Fibroblast of lung (primary cell): ENCODE measurements around the gene TMPRSS11F. TPM values are rescaled to one million over a fixed set of nuclear protein-coding genes. Genes with fewer than 3 reads are reported as not detected.

Experiments used
- DNase-seq, 2 donors: peaks; one replicate each; pipeline versions ENCODE4 v3.0.0 to v3.0.0-alpha.2; 2010; ENCODE audit warnings: low read depth in 2 of 2
- H2AFZ ChIP-seq: 2 replicates; pipeline ENCODE4 v1.5.1; 2012; ENCODE audit warnings: low read length, control low read depth, inconsistent platforms
- H3K27ac ChIP-seq: 2 replicates; pipeline ENCODE4 v1.5.1; 2011; ENCODE audit warnings: low read length, control low read depth; ENCODE audit not compliant: insufficient read depth
- H3K27me3 ChIP-seq: 2 replicates; pipeline ENCODE4 v1.5.1; 2011; ENCODE audit warnings: mild to moderate bottlenecking, low read length; ENCODE audit not compliant: control insufficient read depth, insufficient read depth
- H3K36me3 ChIP-seq: 2 replicates; pipeline ENCODE4 v1.5.1; 2011; ENCODE audit warnings: low read length; ENCODE audit not compliant: control insufficient read depth, insufficient read depth
- H3K4me1 ChIP-seq: 2 replicates; pipeline ENCODE4 v1.5.1; 2011; ENCODE audit warnings: low read length; ENCODE audit not compliant: control insufficient read depth, insufficient read depth; ENCODE audit errors: extremely low read depth
- H3K4me2 ChIP-seq: 2 replicates; pipeline ENCODE4 v1.5.1; 2011; ENCODE audit warnings: low read length, control low read depth; ENCODE audit not compliant: insufficient read depth; ENCODE audit errors: extremely low read depth
- H3K4me3 ChIP-seq, 4 experiments: fragments of 200-600 bp in 1 of 4; sonication (generic) in 1 of 4; replicated peaks in 1 of 4; 2 replicates each; pipeline ENCODE4 v1.5.1; 2011 to 2016; ENCODE audit warnings: low read length in 4 of 4, low read depth in 3 of 4, mild to moderate bottlenecking in 3 of 4, control low read depth in 2 of 4, inconsistent platforms in 1 of 4, mixed read lengths in 1 of 4; ENCODE audit not compliant: insufficient read depth in 1 of 4; ENCODE audit errors: control extremely low read depth in 1 of 4
- H3K79me2 ChIP-seq: 2 replicates; pipeline ENCODE4 v1.5.1; 2012; ENCODE audit warnings: mild to moderate bottlenecking, low read length, inconsistent platforms; ENCODE audit not compliant: control insufficient read depth, insufficient read depth
- H3K9ac ChIP-seq: 2 replicates; pipeline ENCODE4 v1.5.1; 2011; ENCODE audit warnings: mild to moderate bottlenecking, low read length, control low read depth; ENCODE audit not compliant: insufficient read depth
- H3K9me3 ChIP-seq: 2 replicates; pipeline ENCODE4 v1.5.1; 2012; ENCODE audit warnings: low read depth, low read length; ENCODE audit not compliant: control insufficient read depth, insufficient read depth
- H4K20me1 ChIP-seq: 2 replicates; pipeline ENCODE4 v1.5.1; 2011; ENCODE audit warnings: low read length; ENCODE audit not compliant: control insufficient read depth, insufficient read depth; ENCODE audit errors: extremely low read depth
- CTCF ChIP-seq, 2 donors: IDR thresholded peaks in 1 of 2; conservative IDR thresholded peaks in 1 of 2; 1 replicate in 1 of 2; 2 replicates in 1 of 2; pipeline ENCODE4 v1.5.1; 2011 to 2012; ENCODE audit warnings: low read length in 2 of 2, control low read depth in 1 of 2, inconsistent platforms in 1 of 2, low read depth in 1 of 2, mild to moderate bottlenecking in 1 of 2
- EZH2 ChIP-seq: IDR thresholded peaks from 2 replicates; pipeline ENCODE4 v1.5.1; 2012; ENCODE audit warnings: low read length, control low read depth, mild to moderate bottlenecking; ENCODE audit errors: missing control alignments
- polyA plus RNA-seq, 2 donors: library from polyadenylated mRNA; depleted of rRNA in 1 of 2; stranded (reverse) in 1 of 2; unstranded in 1 of 2; fragments of >200 nt; gene quantifications; 2 replicates each; pipeline ENCODE4 v1.2.1, GENCODE V29; 2011 to 2012; ENCODE audit warnings: missing spikeins in 1 of 2
- total RNA-seq: library from RNA; depleted of rRNA; stranded (reverse); fragments of >200 nt; gene quantifications from 2 replicates; pipeline ENCODE4 v1.2.1, GENCODE V29; 2014

The TMPRSS11F gene
- total and polyA plus RNA-seq, 2 donors (not counting 1 experiment from before 2014, with no cell fraction given): not detected

- H3K9ac ChIP-seq: no peak overlapping the region
- no peaks in the 10 kb centered on the region for H3K4me1 ChIP-seq
- no peaks in the 10 kb centered on the region for H3K36me3 ChIP-seq
- H3K4me3 ChIP-seq: no peak overlapping the region
- TF ChIP-seq EZH2: no peak
- TF ChIP-seq CTCF (conservative IDR thresholded peaks at IDR 0.05 in 1 of 2, IDR thresholded peaks at IDR 0.05 in 1 of 2; ENCODE audit: low read depth in 1 of 2, low read length in 2 of 2): no peak
- no peaks in the 10 kb centered on the region for H3K27me3 ChIP-seq
- no peaks in the 10 kb centered on the region for H3K79me2 ChIP-seq
- H4K20me1 ChIP-seq: no peaks in the 10 kb centered on the region
- H2AFZ ChIP-seq: no peak overlapping the region
- H3K9me3 ChIP-seq: no peaks in the 10 kb centered on the region
- H3K4me2 ChIP-seq: no peak overlapping the region
- no peak overlapping the region for H3K27ac ChIP-seq
- no peak for DNase-seq
Measured at GRCh38 chr4:68076194-68076593, 53.5 kb downstream of the TMPRSS11F start.

- H3K36me3 ChIP-seq: no peaks in the 10 kb centered on the region
- H3K4me1 ChIP-seq: no peaks in the 10 kb centered on the region
- H3K79me2 ChIP-seq: no peaks in the 10 kb centered on the region
- no peak overlapping the region for H3K4me2 ChIP-seq
- no peaks in the 10 kb centered on the region for H3K9me3 ChIP-seq
- H3K4me3 ChIP-seq: no peak overlapping the region
- H3K9ac ChIP-seq: no peak overlapping the region
- no peaks in the 10 kb centered on the region for H3K27me3 ChIP-seq
- no peaks in the 10 kb centered on the region for H4K20me1 ChIP-seq
- DNase-seq: no peak
- no peak overlapping the region for H2AFZ ChIP-seq
- TF ChIP-seq CTCF (conservative IDR thresholded peaks at IDR 0.05 in 1 of 2, IDR thresholded peaks at IDR 0.05 in 1 of 2; ENCODE audit: low read depth in 1 of 2, low read length in 2 of 2) (no peak), EZH2 (no peak)
- H3K27ac ChIP-seq: no peak overlapping the region
Measured at GRCh38 chr4:68074397-68074796, 55.3 kb downstream of the TMPRSS11F start.

- H2AFZ ChIP-seq: no peak overlapping the region
- no peaks in the 10 kb centered on the region for H3K79me2 ChIP-seq
- no peaks in the 10 kb centered on the region for H3K27me3 ChIP-seq
- H3K9me3 ChIP-seq: no peaks in the 10 kb centered on the region
- H3K27ac ChIP-seq: no peak overlapping the region
- H3K4me1 ChIP-seq: no peaks in the 10 kb centered on the region
- no peaks in the 10 kb centered on the region for H4K20me1 ChIP-seq
- H3K36me3 ChIP-seq: no peaks in the 10 kb centered on the region
- TF ChIP-seq EZH2: no peak
- TF ChIP-seq CTCF (conservative IDR thresholded peaks at IDR 0.05 in 1 of 2, IDR thresholded peaks at IDR 0.05 in 1 of 2; ENCODE audit: low read depth in 1 of 2, low read length in 2 of 2): no peak
- no peak for DNase-seq
- no peak overlapping the region for H3K4me2 ChIP-seq
- H3K4me3 ChIP-seq: no peak overlapping the region
- no peak overlapping the region for H3K9ac ChIP-seq
Measured at GRCh38 chr4:68070302-68070701, 59.4 kb downstream of the TMPRSS11F start.
